Keratinocyte (primary cell): Measurements from ENCODE around the gene GALNT2.

ENCODE experiments used
- EZH2 ChIP-seq: IDR thresholded peaks from one replicate; pipeline ENCODE4 v1.6.1; 2012; ENCODE audit warnings: inconsistent platforms, mild to moderate bottlenecking, low read length, moderate library complexity
- TF ChIP-seq, protein P1 (sequence below), 3 experiments: IDR thresholded peaks in 1 of 3; conservative IDR thresholded peaks in 1 of 3; optimal IDR thresholded peaks in 1 of 3; 2 replicates in 2 of 3; 3 replicates in 1 of 3; pipeline versions ENCODE3 to v1.5.1; 2011; ENCODE audit warnings: low read length in 3 of 3, mild to moderate bottlenecking in 3 of 3, moderate library complexity in 2 of 3, control low read depth in 1 of 3, inconsistent platforms in 1 of 3; ENCODE audit not compliant: insufficient read depth in 2 of 3; ENCODE audit errors: extremely low read depth in 1 of 3

DNA sequence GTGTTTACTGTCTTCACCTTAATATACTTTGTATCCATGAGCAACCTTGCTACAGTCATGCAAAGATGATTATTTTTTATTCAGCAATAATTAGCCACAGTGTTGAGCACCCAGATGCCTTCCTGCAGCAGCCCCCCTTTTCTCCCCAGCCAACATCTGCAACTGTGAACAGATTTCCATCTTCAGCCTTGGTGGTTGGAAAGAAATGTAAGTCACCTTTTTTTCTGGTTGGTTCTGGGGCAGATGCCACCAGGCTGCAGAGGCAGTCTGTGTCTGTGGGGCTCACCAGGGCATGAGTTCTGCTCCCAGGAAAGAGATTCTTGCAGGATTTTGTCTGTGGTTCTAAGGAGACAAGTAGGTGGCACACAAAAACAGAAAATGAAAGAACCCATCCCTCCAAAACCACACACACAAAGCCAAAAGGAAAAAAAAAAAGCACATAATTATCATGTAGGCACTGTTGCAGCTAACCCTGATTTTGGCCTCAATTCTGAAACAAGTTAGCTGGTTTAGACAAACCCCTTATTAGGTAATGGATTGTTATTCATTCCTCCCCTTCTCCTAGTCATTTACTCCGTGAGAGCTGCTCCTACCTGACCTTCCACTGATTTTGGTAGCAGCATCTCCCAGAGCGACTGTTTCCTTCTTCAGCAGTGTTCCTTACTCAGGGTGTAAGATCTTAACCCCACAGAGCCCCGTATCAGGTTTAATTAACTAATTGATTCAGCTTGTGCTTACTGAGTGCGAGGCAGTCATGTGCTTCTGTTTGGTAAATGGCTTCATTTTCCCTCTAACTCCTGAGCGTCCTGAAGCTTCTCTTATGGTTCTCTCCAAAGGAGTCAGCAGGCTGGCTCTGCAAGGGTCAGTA is 36.5 kb downstream of the GALNT2 start:
- TF ChIP-seq, protein P1, sequence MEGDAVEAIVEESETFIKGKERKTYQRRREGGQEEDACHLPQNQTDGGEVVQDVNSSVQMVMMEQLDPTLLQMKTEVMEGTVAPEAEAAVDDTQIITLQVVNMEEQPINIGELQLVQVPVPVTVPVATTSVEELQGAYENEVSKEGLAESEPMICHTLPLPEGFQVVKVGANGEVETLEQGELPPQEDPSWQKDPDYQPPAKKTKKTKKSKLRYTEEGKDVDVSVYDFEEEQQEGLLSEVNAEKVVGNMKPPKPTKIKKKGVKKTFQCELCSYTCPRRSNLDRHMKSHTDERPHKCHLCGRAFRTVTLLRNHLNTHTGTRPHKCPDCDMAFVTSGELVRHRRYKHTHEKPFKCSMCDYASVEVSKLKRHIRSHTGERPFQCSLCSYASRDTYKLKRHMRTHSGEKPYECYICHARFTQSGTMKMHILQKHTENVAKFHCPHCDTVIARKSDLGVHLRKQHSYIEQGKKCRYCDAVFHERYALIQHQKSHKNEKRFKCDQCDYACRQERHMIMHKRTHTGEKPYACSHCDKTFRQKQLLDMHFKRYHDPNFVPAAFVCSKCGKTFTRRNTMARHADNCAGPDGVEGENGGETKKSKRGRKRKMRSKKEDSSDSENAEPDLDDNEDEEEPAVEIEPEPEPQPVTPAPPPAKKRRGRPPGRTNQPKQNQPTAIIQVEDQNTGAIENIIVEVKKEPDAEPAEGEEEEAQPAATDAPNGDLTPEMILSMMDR (optimal IDR thresholded peaks at IDR 0.05 in 1 of 3, IDR thresholded peaks at IDR 0.05 in 1 of 3, conservative IDR thresholded peaks at IDR 0.05 in 1 of 3; ENCODE audit: extremely low read depth in 1 of 3, insufficient read depth in 2 of 3, low read length in 3 of 3) = no peak
- no peak for TF ChIP-seq EZH2
